H54 (cell line): Measurements from ENCODE around the gene TOPORS.

Experiments
- DNase-seq: peaks from one replicate; pipeline ENCODE4 v3.0.0; 2011; ENCODE audit warnings: low spot score, mixed read lengths; ENCODE audit not compliant: insufficient read length
- FAIRE-seq: peaks from 3 replicates; lab custom pipeline; 2011; peaks lifted over from hg19 to GRCh38; lab: Jason Lieb, UNC
- POLR2A ChIP-seq: IDR thresholded peaks from 2 replicates; pipeline ENCODE4 v1.6.1; 2011; ENCODE audit warnings: low read depth, mild to moderate bottlenecking, low read length

The TOPORS gene

GRCh38 chr9:32501868-32502267, 50.5 kb downstream of the TOPORS start:
- no peak for DNase-seq
- TF ChIP-seq POLR2A: no peak
- no peak for FAIRE-seq

GRCh38 chr9:32500768-32501167, 51.6 kb downstream of the TOPORS start:
- no peak for FAIRE-seq
- TF ChIP-seq POLR2A: no peak
- no peak for DNase-seq

GRCh38 chr9:32497921-32498320, 54.5 kb downstream of the TOPORS start:
- TF ChIP-seq POLR2A: no peak
- FAIRE-seq (no peak), DNase-seq (no peak)

- DNase-seq: no peak
- FAIRE-seq: no peak
- no peak for TF ChIP-seq POLR2A
Observed at GRCh38 chr9:32490601-32491000, 61.8 kb downstream of the TOPORS start.
